HepG2 (cell line): ENCODE data around the gene CRISPLD2. TPM values are rescaled to one million over a fixed set of nuclear protein-coding genes. Genes with fewer than 3 reads are reported as not detected.

Experiments
- ATAC-seq: fragments of 200-7000 bp; cut with Tn5 transposase; 3 replicates; pipeline ENCODE4 v1.9.1; 2020; ENCODE audit warnings: mild to moderate bottlenecking, moderate library complexity
- BruUV-seq: library from RNA; stranded (reverse); fragments of 400-500 nt; replicated peaks from 2 replicates; lab custom pipeline; 2021; lab: Mats Ljungman, UMichigan
- CTCF ChIA-PET: fragments of 300-600 bp; formaldehyde crosslinking; extraction: SDS; loops from one replicate; lab custom pipeline; 2021; ENCODE audit warnings: low total read pairs, inconsistent platforms, low intra/inter-chr PET ratio; lab: Yijun Ruan, JAX
- POLR2A ChIA-PET: fragments of 350-600 bp; sonication (Branson Sonifier 250); formaldehyde crosslinking; loops from one replicate; lab custom pipeline; 2020; ENCODE audit warnings: antibody characterized with exemption, inconsistent platforms; lab: Yijun Ruan, JAX
- DNase-seq: peaks from one replicate; pipeline ENCODE4 v3.0.0-alpha.2; 2015; ENCODE audit warnings: low spot score
- FAIRE-seq: peaks from 3 replicates; lab custom pipeline; 2011; peaks lifted over from hg19 to GRCh38; lab: Jason Lieb, UNC
- H2AFZ ChIP-seq: one replicate; pipeline ENCODE4 v1.6.1; 2011; ENCODE audit warnings: low read length, inconsistent platforms
- H3K27ac ChIP-seq: fragments of 300-600 bp; 3 replicates; pipeline ENCODE4 v1.8.0; 2011; ENCODE audit warnings: mixed run types, mild to moderate bottlenecking, mixed read lengths, low read length, inconsistent platforms; ENCODE audit not compliant: insufficient read depth; ENCODE audit errors: extremely low read length
- H3K27me3 ChIP-seq, 2 experiments: fragments of 200-600 bp in 1 of 2; 2 replicates in 1 of 2; 3 replicates in 1 of 2; pipeline versions ENCODE4 v1.6.0 to v1.8.0; 2011; ENCODE audit warnings: low read length in 2 of 2, mild to moderate bottlenecking in 2 of 2, moderate library complexity in 2 of 2, inconsistent platforms in 1 of 2; ENCODE audit not compliant: insufficient read depth in 2 of 2, control insufficient read depth in 1 of 2
- H3K36me3 ChIP-seq, 2 experiments: fragments of 200-600 bp in 1 of 2; replicated peaks in 1 of 2; 2 replicates in 1 of 2; 3 replicates in 1 of 2; pipeline versions ENCODE4 v1.5.1 to v1.8.0; 2011; ENCODE audit warnings: low read length in 2 of 2, inconsistent platforms in 1 of 2; ENCODE audit not compliant: insufficient read depth in 2 of 2, control insufficient read depth in 1 of 2
- H3K4me1 ChIP-seq: 2 replicates; pipeline ENCODE4 v1.5.1; 2012; ENCODE audit warnings: low read length, inconsistent platforms; ENCODE audit not compliant: insufficient read depth
- H3K4me2 ChIP-seq: 2 replicates; pipeline ENCODE4 v1.6.0; 2011; ENCODE audit warnings: low read depth, low read length, inconsistent platforms
- H3K4me3 ChIP-seq, 3 experiments: fragments of 200-600 bp in 1 of 3; sonication (generic), shearing (Covaris generic) in 1 of 3; replicated peaks in 1 of 3; 2 replicates each; pipeline ENCODE4 v1.5.1; 2011 to 2016; ENCODE audit warnings: low read length in 3 of 3, inconsistent platforms in 2 of 3, low read depth in 2 of 3, mild to moderate bottlenecking in 2 of 3, control low read depth in 1 of 3, mixed read lengths in 1 of 3; ENCODE audit not compliant: insufficient read depth in 1 of 3
- H3K79me2 ChIP-seq: one replicate; pipeline ENCODE4 v1.6.1; 2011; ENCODE audit warnings: low read length, inconsistent platforms; ENCODE audit not compliant: insufficient read depth
- H3K9ac ChIP-seq: 2 replicates; pipeline ENCODE4 v1.6.0; 2011; ENCODE audit warnings: mild to moderate bottlenecking, low read depth, low read length, inconsistent platforms; ENCODE audit not compliant: insufficient read depth
- H3K9me3 ChIP-seq: 2 replicates; pipeline ENCODE4 v1.5.1; 2012; ENCODE audit warnings: mild to moderate bottlenecking, low read length
- H4K20me1 ChIP-seq: 2 replicates; pipeline ENCODE4 v1.6.0; 2011; ENCODE audit warnings: inconsistent platforms, mild to moderate bottlenecking, low read length, moderate library complexity; ENCODE audit not compliant: insufficient read depth
- FOXA1 ChIP-seq, 2 experiments: fragments of 450-650 bp in 1 of 2; sonication (generic) in 1 of 2; formaldehyde crosslinking in 1 of 2; IDR thresholded peaks; 2 replicates each; pipeline versions ENCODE4 v1.4.0 to v1.6.1; 2016 to 2020; ENCODE audit warnings: missing genetic modification reagents in 1 of 2
- HOXA3 ChIP-seq: sonication (generic); formaldehyde crosslinking; IDR thresholded peaks from 2 replicates; pipeline ENCODE4 v1.5.0; 2020; ENCODE audit warnings: missing genetic modification reagents
- PPARG ChIP-seq: conservative IDR thresholded peaks from 2 replicates; pipeline ENCODE4 v1.6.1; 2016; ENCODE audit warnings: missing biosample characterization, missing genetic modification reagents
- SAFB2 ChIP-seq: sonication (generic); formaldehyde crosslinking; IDR thresholded peaks from 2 replicates; pipeline ENCODE4 v1.5.1; 2020; ENCODE audit warnings: missing genetic modification reagents, low read depth, mild to moderate bottlenecking, borderline replicate concordance
- ZNF605 ChIP-seq: sonication (generic); formaldehyde crosslinking; IDR thresholded peaks from 2 replicates; pipeline ENCODE4 v1.8.0; 2022; ENCODE audit warnings: mild to moderate bottlenecking, missing genetic modification reagents
- ZNF781 ChIP-seq: sonication (generic); formaldehyde crosslinking; IDR thresholded peaks from 2 replicates; pipeline ENCODE4 v1.5.1; 2020; ENCODE audit warnings: borderline replicate concordance, mild to moderate bottlenecking, missing genetic modification reagents; ENCODE audit errors: not compliant biosample characterization
- WGBS: methylation state at CpG from one replicate; pipeline ENCODE4 v1.1.6; 2017; ENCODE audit warnings: low lambda C conversion rate; 5-methylcytosine and 5-hydroxymethylcytosine counted together
- in situ Hi-C: cut with HindIII; loops from 2 replicates; pipeline ENCODE4 v1.10.0; 2017; ENCODE audit warnings: low pct_unique_long_range_greater_than_20kb; ENCODE audit not compliant: extremely low pct_ligation_motif_present
- intact Hi-C: fragments of 100-400 bp; cut with micrococcal nuclease; formaldehyde crosslinking; loops from one replicate; pipeline ENCODE4 v1.10.0; 2022; ENCODE audit not compliant: unreplicated experiment
- polyA plus RNA-seq, 8 experiments: library from polyadenylated mRNA; depleted of rRNA in 3 of 8; stranded (reverse) in 7 of 8; unstranded in 1 of 8; fragments of >200 nt; fragmentation: Illumina TruSeq in 4 of 8; extraction: Trizol in 4 of 8; gene quantifications; 2 replicates each; pipeline versions ENCODE4 v1.2.1 to v1.2.3, GENCODE V29; 2011 to 2016; ENCODE audit warnings: low read depth in 4 of 8, missing spikeins in 1 of 8, mixed read lengths in 1 of 8; ENCODE audit not compliant: insufficient read depth in 1 of 8
- total RNA-seq, 5 experiments: library from RNA; depleted of rRNA; stranded (reverse); fragments of >200 nt; fragmentation: Illumina TruSeq; extraction: Trizol; gene quantifications; 2 replicates each; pipeline ENCODE4 v1.2.3, GENCODE V29; 2016; ENCODE audit warnings: low read depth in 1 of 5
- TF ChIP-seq, protein P1 (sequence below): sonication (generic); formaldehyde crosslinking; IDR thresholded peaks from 2 replicates; pipeline ENCODE4 v1.4.0; 2020; ENCODE audit warnings: mild to moderate bottlenecking, missing genetic modification reagents
- TF ChIP-seq, protein P2 (sequence below): sonication (generic); formaldehyde crosslinking; IDR thresholded peaks from 2 replicates; pipeline ENCODE4 v1.5.0; 2020; ENCODE audit warnings: mild to moderate bottlenecking, missing genetic modification reagents, borderline replicate concordance

CRISPLD2 gene
- total and polyA plus RNA-seq, 2 of the 13 experiments (the other 11 are each of a cell fraction or from before 2014, with no cell fraction given): 0.04 to 0.31 TPM

DNA sequence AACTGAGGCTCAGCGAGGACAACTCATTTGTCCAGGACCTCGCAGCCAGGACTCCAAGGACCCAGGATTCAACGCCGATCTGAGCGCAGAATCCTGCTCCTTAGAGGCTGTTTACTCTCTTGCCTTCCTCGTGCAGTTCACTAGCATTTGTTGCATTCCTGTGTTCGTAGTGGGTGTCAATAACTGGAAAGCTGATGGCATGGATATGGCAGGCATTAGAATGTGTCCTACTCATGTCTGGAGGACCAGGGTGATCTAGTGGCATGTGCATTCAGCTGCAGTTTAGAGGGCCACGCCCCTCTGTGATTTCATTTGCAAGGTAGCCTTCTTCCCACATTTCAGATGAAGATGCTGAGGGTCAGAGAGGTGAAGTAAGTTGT lies 510 bp downstream of the CRISPLD2 start:
- H3K4me2 ChIP-seq: peak overlapping the region; percentile 78
- peaks cover 27% of the 10 kb centered on the region for H3K4me1 ChIP-seq
- H4K20me1 ChIP-seq: 0 out of 2 replicates have a peak, but pooled peaks cover 9% of the 10 kb centered on the region
- intact Hi-C loops (no loop called here), in situ Hi-C loops (no loop called here)
- H3K9ac ChIP-seq: no peak overlapping the region
- H3K27ac ChIP-seq: no peak overlapping the region
- ChIA-PET POLR2A (interaction anchor here (1.0 kb wide), 1 partner anchor 131 kb away, joined by 3 read pairs; no protein-coding TSS in a partner anchor), CTCF (no interaction called here)
- no TSS peak for BruUV-seq
- WGBS: 6% methylated on average over 7 of the region's 8 CpGs
- H3K4me3 ChIP-seq: peak overlapping the region in 1 of 3 experiments; percentile 62; a peak in 1 of 6 replicates
- no peaks in the 10 kb centered on the region for H3K9me3 ChIP-seq
- DNase-seq: no peak
- H3K79me2 ChIP-seq: no peaks in the 10 kb centered on the region
- peak; percentile 7; the same call in 1 of the 3 replicates for ATAC-seq
- peaks cover 12 to 67% of the 10 kb centered on the region in 2 experiments for H3K27me3 ChIP-seq
- no peak overlapping the region for H2AFZ ChIP-seq
- FAIRE-seq: no peak
- H3K36me3 ChIP-seq: no peaks in the 10 kb centered on the region
- TF ChIP-seq, protein P1, sequence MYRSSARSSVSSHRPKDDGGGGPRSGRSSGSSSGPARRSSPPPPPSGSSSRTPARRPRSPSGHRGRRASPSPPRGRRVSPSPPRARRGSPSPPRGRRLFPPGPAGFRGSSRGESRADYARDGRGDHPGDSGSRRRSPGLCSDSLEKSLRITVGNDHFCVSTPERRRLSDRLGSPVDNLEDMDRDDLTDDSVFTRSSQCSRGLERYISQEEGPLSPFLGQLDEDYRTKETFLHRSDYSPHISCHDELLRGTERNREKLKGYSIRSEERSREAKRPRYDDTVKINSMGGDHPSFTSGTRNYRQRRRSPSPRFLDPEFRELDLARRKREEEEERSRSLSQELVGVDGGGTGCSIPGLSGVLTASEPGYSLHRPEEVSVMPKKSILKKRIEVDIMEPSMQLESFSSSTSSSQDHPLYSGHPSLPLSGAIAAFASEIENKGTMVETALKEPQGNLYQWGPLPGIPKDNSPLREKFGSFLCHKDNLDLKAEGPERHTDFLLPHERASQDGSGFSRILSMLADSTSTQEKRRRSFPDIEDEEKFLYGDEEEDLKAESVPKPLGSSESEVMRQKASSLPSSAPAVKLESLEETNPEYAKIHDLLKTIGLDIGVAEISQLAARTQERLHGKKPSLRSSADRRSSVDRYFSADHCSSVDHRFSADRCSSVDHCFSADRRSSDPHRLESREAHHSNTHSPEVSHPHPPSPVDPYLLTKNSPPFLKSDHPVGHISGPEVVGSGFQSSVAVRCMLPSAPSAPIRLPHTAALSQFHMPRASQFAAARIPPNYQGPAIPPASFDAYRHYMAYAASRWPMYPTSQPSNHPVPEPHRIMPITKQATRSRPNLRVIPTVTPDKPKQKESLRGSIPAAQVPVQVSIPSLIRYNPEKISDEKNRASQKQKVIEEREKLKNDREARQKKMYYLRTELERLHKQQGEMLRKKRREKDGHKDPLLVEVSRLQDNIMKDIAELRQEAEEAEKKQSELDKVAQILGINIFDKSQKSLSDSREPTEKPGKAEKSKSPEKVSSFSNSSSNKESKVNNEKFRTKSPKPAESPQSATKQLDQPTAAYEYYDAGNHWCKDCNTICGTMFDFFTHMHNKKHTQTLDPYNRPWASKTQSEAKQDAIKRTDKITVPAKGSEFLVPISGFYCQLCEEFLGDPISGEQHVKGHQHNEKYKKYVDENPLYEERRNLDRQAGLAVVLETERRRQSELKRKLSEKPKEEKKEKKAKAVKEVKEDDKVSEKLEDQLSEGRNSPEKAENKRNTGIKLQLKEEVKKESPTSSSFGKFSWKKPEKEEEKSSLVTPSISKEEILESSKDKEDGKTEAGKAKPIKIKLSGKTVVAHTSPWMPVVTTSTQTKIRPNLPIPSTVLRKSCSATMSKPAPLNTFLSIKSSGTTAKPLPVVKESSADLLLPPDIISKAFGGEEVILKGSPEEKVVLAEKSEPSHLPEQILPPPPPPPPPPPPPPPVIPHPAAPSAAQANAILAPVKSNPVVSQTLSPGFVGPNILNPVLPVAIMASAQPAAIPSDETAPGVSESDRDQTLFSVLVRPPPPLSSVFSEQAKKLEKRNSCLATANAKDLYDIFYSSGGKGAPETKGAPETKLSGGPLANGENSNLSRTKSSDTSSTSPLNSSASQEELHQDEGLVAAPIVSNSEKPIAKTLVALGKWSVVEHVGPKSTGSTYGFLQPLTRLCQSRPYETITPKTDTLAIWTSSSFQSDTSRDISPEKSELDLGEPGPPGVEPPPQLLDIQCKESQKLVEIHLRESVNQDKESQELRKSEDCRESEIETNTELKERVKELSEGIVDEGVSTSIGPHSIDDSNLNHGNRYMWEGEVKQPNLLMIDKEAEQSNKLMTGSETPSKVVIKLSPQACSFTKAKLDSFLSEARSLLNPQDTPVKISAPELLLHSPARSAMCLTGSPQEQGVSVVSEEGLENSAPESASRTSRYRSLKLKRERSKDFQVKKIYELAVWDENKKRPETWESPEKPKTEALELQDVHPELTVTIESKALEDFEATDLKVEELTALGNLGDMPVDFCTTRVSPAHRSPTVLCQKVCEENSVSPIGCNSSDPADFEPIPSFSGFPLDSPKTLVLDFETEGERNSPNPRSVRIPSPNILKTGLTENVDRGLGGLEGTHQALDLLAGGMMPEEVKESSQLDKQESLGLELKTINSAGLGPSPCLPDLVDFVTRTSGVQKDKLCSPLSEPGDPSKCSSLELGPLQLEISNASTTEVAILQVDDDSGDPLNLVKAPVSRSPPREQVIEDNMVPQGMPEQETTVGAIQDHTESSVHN (CRISPR knock-in tag): no peak
- TF ChIP-seq HOXA3 (no peak), PPARG (CRISPR knock-in tag) (no peak), FOXA1 (IDR thresholded peaks at IDR 0.05) (no peak), FOXA1 (CRISPR knock-in tag; IDR thresholded peaks at IDR 0.05) (0 out of 2 replicates have a peak, but pooled peaks have one; percentile 28), ZNF605 (CRISPR knock-in tag) (0 out of 2 replicates have a peak, but pooled peaks have one; percentile 25), SAFB2 (CRISPR knock-in tag) (0 out of 2 replicates have a peak, but pooled peaks have one; percentile 14), ZNF781 (CRISPR knock-in tag) (no peak)
- TF ChIP-seq, protein P2, sequence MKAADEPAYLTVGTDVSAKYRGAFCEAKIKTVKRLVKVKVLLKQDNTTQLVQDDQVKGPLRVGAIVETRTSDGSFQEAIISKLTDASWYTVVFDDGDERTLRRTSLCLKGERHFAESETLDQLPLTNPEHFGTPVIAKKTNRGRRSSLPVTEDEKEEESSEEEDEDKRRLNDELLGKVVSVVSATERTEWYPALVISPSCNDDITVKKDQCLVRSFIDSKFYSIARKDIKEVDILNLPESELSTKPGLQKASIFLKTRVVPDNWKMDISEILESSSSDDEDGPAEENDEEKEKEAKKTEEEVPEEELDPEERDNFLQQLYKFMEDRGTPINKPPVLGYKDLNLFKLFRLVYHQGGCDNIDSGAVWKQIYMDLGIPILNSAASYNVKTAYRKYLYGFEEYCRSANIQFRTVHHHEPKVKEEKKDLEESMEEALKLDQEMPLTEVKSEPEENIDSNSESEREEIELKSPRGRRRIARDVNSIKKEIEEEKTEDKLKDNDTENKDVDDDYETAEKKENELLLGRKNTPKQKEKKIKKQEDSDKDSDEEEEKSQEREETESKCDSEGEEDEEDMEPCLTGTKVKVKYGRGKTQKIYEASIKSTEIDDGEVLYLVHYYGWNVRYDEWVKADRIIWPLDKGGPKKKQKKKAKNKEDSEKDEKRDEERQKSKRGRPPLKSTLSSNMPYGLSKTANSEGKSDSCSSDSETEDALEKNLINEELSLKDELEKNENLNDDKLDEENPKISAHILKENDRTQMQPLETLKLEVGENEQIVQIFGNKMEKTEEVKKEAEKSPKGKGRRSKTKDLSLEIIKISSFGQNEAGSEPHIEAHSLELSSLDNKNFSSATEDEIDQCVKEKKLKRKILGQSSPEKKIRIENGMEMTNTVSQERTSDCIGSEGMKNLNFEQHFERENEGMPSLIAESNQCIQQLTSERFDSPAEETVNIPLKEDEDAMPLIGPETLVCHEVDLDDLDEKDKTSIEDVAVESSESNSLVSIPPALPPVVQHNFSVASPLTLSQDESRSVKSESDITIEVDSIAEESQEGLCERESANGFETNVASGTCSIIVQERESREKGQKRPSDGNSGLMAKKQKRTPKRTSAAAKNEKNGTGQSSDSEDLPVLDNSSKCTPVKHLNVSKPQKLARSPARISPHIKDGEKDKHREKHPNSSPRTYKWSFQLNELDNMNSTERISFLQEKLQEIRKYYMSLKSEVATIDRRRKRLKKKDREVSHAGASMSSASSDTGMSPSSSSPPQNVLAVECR (CRISPR knock-in tag): 0 out of 2 replicates have a peak, but pooled peaks have one; percentile 36
